H9 (cell line): ENCODE measurements around the gene EEF1G. TPM values are rescaled to one million over a fixed set of nuclear protein-coding genes. Genes with fewer than 3 reads are reported as not detected.

Source experiments
- DNase-seq: peaks from one replicate; pipeline ENCODE4 v3.0.0-alpha.2; 2017
- H2AFZ ChIP-seq: one replicate; pipeline ENCODE4 v1.6.1; 2013; ENCODE audit warnings: mild to moderate bottlenecking, low read length, control low read depth, moderate library complexity
- H2AK5ac ChIP-seq: 2 replicates; pipeline ENCODE4 v1.6.1; 2013; ENCODE audit warnings: low read length, control low read depth, mixed read lengths; ENCODE audit not compliant: insufficient read length
- H2BK120ac ChIP-seq: one replicate; pipeline ENCODE4 v1.6.1; 2013; ENCODE audit warnings: low read depth, mild to moderate bottlenecking, low read length, control low read depth, inconsistent platforms; ENCODE audit not compliant: poor library complexity, severe bottlenecking
- H2BK12ac ChIP-seq: 2 replicates; pipeline ENCODE4 v1.6.1; 2013; ENCODE audit warnings: low read length, control low read depth, mixed read lengths, low read depth; ENCODE audit not compliant: insufficient read length
- H2BK15ac ChIP-seq: 2 replicates; pipeline ENCODE4 v1.6.1; 2013; ENCODE audit warnings: low read depth, low read length, control low read depth
- H2BK20ac ChIP-seq: one replicate; pipeline ENCODE4 v1.6.1; 2013; ENCODE audit warnings: low read depth, mild to moderate bottlenecking, low read length, control low read depth, inconsistent platforms; ENCODE audit not compliant: poor library complexity, severe bottlenecking
- H2BK5ac ChIP-seq: 2 replicates; pipeline ENCODE4 v1.6.1; 2013; ENCODE audit warnings: low read length, control low read depth, mixed read lengths; ENCODE audit not compliant: insufficient read length
- H3K14ac ChIP-seq: 2 replicates; pipeline ENCODE4 v1.6.1; 2013; ENCODE audit warnings: low read length, control low read depth; ENCODE audit not compliant: insufficient read depth
- H3K18ac ChIP-seq: 2 replicates; pipeline ENCODE4 v1.6.1; 2013; ENCODE audit warnings: low read depth, mild to moderate bottlenecking, mixed read lengths, low read length, control low read depth; ENCODE audit not compliant: insufficient read length
- H3K23ac ChIP-seq: 2 replicates; pipeline ENCODE4 v1.6.1; 2013; ENCODE audit warnings: low read length, control low read depth, mixed read lengths, low read depth; ENCODE audit not compliant: insufficient read length
- H3K23me2 ChIP-seq: 2 replicates; pipeline ENCODE4 v1.6.1; 2013; ENCODE audit warnings: low read depth, mild to moderate bottlenecking, mixed read lengths, low read length, control low read depth; ENCODE audit not compliant: insufficient read length, poor library complexity, severe bottlenecking
- H3K27ac ChIP-seq: 2 replicates; pipeline ENCODE4 v1.5.1; 2013; ENCODE audit warnings: low read length, control low read depth, mixed read lengths, low read depth; ENCODE audit not compliant: insufficient read length
- H3K27me3 ChIP-seq: 2 replicates; pipeline ENCODE4 v1.6.1; 2013; ENCODE audit warnings: low read length, control low read depth, inconsistent platforms; ENCODE audit not compliant: insufficient read depth
- H3K4ac ChIP-seq: 2 replicates; pipeline ENCODE4 v1.6.1; 2013; ENCODE audit warnings: low read depth, mild to moderate bottlenecking, control low read depth, inconsistent platforms, low read length, moderate library complexity
- H3K4me1 ChIP-seq: 2 replicates; pipeline ENCODE4 v1.6.1; 2013; ENCODE audit warnings: low read length, control low read depth, inconsistent platforms; ENCODE audit not compliant: insufficient read depth
- H3K4me2 ChIP-seq: 2 replicates; pipeline ENCODE4 v1.6.1; 2013; ENCODE audit warnings: low read length, control low read depth, mixed read lengths; ENCODE audit not compliant: insufficient read length, insufficient read depth
- H3K56ac ChIP-seq: 2 replicates; pipeline ENCODE4 v1.6.1; 2013; ENCODE audit warnings: low read depth, mild to moderate bottlenecking, mixed read lengths, low read length, control low read depth; ENCODE audit not compliant: insufficient read length
- H3K79me1 ChIP-seq: 2 replicates; pipeline ENCODE4 v1.6.1; 2013; ENCODE audit warnings: low read depth, mild to moderate bottlenecking, moderate library complexity, low read length, control low read depth, inconsistent platforms; ENCODE audit not compliant: insufficient read depth, poor library complexity, severe bottlenecking
- H3K79me2 ChIP-seq: 2 replicates; pipeline ENCODE4 v1.6.1; 2013; ENCODE audit warnings: low read length, control low read depth, inconsistent platforms; ENCODE audit not compliant: insufficient read depth
- H3K9ac ChIP-seq: 2 replicates; pipeline ENCODE4 v1.6.1; 2013; ENCODE audit warnings: low read length, control low read depth, mixed read lengths; ENCODE audit not compliant: insufficient read length; ENCODE audit errors: extremely low read depth
- H3K9me3 ChIP-seq: one replicate; pipeline ENCODE4 v1.6.1; 2013; ENCODE audit warnings: low read depth, low read length, inconsistent platforms; ENCODE audit not compliant: control insufficient read depth
- H3T11ph ChIP-seq: one replicate; pipeline ENCODE4 v1.6.1; 2013; ENCODE audit warnings: mild to moderate bottlenecking, low read length, control low read depth, inconsistent platforms
- H4K20me1 ChIP-seq: one replicate; pipeline ENCODE4 v1.6.1; 2013; ENCODE audit not compliant: control insufficient read depth, insufficient read length, insufficient read depth
- H4K5ac ChIP-seq: 2 replicates; pipeline ENCODE4 v1.6.1; 2013; ENCODE audit warnings: low read depth, mild to moderate bottlenecking, mixed read lengths, low read length, control low read depth; ENCODE audit not compliant: insufficient read length
- H4K8ac ChIP-seq: replicated peaks from 2 replicates; pipeline ENCODE4 v1.6.1; 2013; ENCODE audit warnings: low read length, control low read depth, mixed read lengths, low read depth; ENCODE audit not compliant: insufficient read length
- H4K91ac ChIP-seq: 2 replicates; pipeline ENCODE4 v1.6.1; 2013; ENCODE audit warnings: low read depth, mild to moderate bottlenecking, moderate library complexity, mixed read lengths, low read length, control low read depth; ENCODE audit not compliant: insufficient read length
- H3K27ac Mint-ChIP-seq, 3 experiments: 2 replicates in 2 of 3; 3 replicates in 1 of 3; pipeline ENCODE4 v1.8.0; 2020 to 2021; ENCODE audit warnings: mixed read lengths in 3 of 3, mild to moderate bottlenecking in 1 of 3, moderate library complexity in 1 of 3
- H3K27me3 Mint-ChIP-seq: 2 replicates; pipeline ENCODE4 v1.8.0; 2021; ENCODE audit warnings: low read depth, mild to moderate bottlenecking, moderate library complexity, mixed read lengths
- H3K36me3 Mint-ChIP-seq, 3 experiments: 2 replicates in 2 of 3; 3 replicates in 1 of 3; pipeline ENCODE4 v1.8.0; 2020 to 2021; ENCODE audit warnings: low read depth in 3 of 3, mixed read lengths in 3 of 3; ENCODE audit not compliant: insufficient read depth in 1 of 3
- H3K4me1 Mint-ChIP-seq, 2 experiments: 2 replicates each; pipeline ENCODE4 v1.8.0; 2020; ENCODE audit warnings: mixed read lengths in 2 of 2
- H3K4me3 Mint-ChIP-seq, 2 experiments: 2 replicates in 1 of 2; 3 replicates in 1 of 2; pipeline ENCODE4 v1.8.0; 2020 to 2021; ENCODE audit warnings: mild to moderate bottlenecking in 2 of 2, mixed read lengths in 2 of 2, moderate library complexity in 1 of 2
- H3K9me3 Mint-ChIP-seq, 2 experiments: 2 replicates in 1 of 2; 3 replicates in 1 of 2; pipeline ENCODE4 v1.8.0; 2020; ENCODE audit warnings: mild to moderate bottlenecking in 2 of 2, mixed read lengths in 2 of 2, moderate library complexity in 1 of 2
- WGBS: extraction: QIAGEN DNeasy Blood & Tissue Kit; methylation state at CpG from one replicate; pipeline ENCODE4 v1.1.7; 2013; ENCODE audit warnings: missing lambda C conversion rate, low lambda C conversion rate, mixed read lengths; ENCODE audit not compliant: insufficient read length; ENCODE audit errors: extremely low coverage; 5-methylcytosine and 5-hydroxymethylcytosine counted together
- total RNA-seq: library from RNA; stranded (reverse); gene quantifications from 2 replicates; pipeline ENCODE4 v1.2.1, GENCODE V29; 2021
- TF ChIP-seq, protein P1 (sequence below): fragments of 200-600 bp; sonication (generic); conservative IDR thresholded peaks from 3 replicates; pipeline ENCODE4 v1.8.0; 2021; ENCODE audit warnings: antibody characterized with exemption, mild to moderate bottlenecking

The EEF1G gene
- total RNA-seq, 1 experiment from 2014 or later = 1,790 TPM

GRCh38 chr11:62554387-62555167, 19.1 kb downstream of the EEF1G start:
- Histone ChIP-seq H3K4me1 (peaks cover 22% of the 10 kb centered on the region; the same call in 1 of the 2 replicates), H3K79me2 (no peaks in the 10 kb centered on the region), H2BK5ac (no peak overlapping the region), H2BK15ac (no peak overlapping the region), H3K4ac (no peak overlapping the region; the same call in 1 of the 2 replicates), H2BK20ac (no peak overlapping the region), H2AFZ (no peak overlapping the region), H3K14ac (no peak overlapping the region), H3K18ac (no peak overlapping the region), H3K9me3 (no peaks in the 10 kb centered on the region), H2BK12ac (no peak overlapping the region), H3K23ac (no peak overlapping the region), H4K8ac (no peak overlapping the region), H4K91ac (no peak overlapping the region), H3K79me1 (no peaks in the 10 kb centered on the region), H3K27ac (no peak overlapping the region), H3K27me3 (no peaks in the 10 kb centered on the region; the same call in 1 of the 2 replicates), H3K56ac (no peak overlapping the region), H3K23me2 (no peaks in the 10 kb centered on the region), H2BK120ac (no peak overlapping the region), H4K20me1 (peaks cover 2% of the 10 kb centered on the region), H4K5ac (no peak overlapping the region), H3K4me2 (no peak overlapping the region), H3K9ac (no peak overlapping the region), H3T11ph (no peak overlapping the region), H2AK5ac (no peak overlapping the region)
- no CpG with 5 or more reads among the region's 7 CpGs for WGBS
- Mint-ChIP-seq H3K27me3 (peaks cover 20% of the 10 kb centered on the region), H3K27ac (peak overlapping the region in 2 of 3 experiments; percentile 80 to 90; a peak in 4 of 7 replicates), H3K36me3 (peaks cover 14 to 43% (median 33%) of the 10 kb centered on the region in 3 experiments), H3K9me3 (no peaks in the 10 kb centered on the region; a peak in 1 of 5 replicates), H3K4me3 (peak overlapping the region in 1 of 2 experiments; percentile 39; a peak in 2 of 5 replicates), H3K4me1 (peaks cover 57 to 70% of the 10 kb centered on the region in 2 experiments)
- TF ChIP-seq, protein P1, sequence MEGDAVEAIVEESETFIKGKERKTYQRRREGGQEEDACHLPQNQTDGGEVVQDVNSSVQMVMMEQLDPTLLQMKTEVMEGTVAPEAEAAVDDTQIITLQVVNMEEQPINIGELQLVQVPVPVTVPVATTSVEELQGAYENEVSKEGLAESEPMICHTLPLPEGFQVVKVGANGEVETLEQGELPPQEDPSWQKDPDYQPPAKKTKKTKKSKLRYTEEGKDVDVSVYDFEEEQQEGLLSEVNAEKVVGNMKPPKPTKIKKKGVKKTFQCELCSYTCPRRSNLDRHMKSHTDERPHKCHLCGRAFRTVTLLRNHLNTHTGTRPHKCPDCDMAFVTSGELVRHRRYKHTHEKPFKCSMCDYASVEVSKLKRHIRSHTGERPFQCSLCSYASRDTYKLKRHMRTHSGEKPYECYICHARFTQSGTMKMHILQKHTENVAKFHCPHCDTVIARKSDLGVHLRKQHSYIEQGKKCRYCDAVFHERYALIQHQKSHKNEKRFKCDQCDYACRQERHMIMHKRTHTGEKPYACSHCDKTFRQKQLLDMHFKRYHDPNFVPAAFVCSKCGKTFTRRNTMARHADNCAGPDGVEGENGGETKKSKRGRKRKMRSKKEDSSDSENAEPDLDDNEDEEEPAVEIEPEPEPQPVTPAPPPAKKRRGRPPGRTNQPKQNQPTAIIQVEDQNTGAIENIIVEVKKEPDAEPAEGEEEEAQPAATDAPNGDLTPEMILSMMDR = no peak
- DNase-seq = no peak
